Stimulated activated CD4-positive, alpha-beta T cell treated with anti-CD3 and anti-CD28 coated beads, TNF-alpha, amount 100 ng/mL, for 4 hours (primary cell): ENCODE results near the gene OTOR.
A peak's percentile ranks its signal among the peaks of the same experiment; 100 is the strongest.

ENCODE experiments used
- DNase-seq, 3 experiments: peaks; one replicate each; pipeline ENCODE4 v3.0.0-alpha.2; 2020; ENCODE audit warnings: low read depth in 3 of 3

Gene OTOR

GRCh38 chr20:16749573-16749972 lies 1.4 kb downstream of the OTOR start:
- no peak for DNase-seq

- no peak for DNase-seq
Observed at GRCh38 chr20:16752082-16752481, 3.9 kb downstream of the OTOR start.

- DNase-seq: no peak
Observed at GRCh38 chr20:16752901-16753300, 4.7 kb downstream of the OTOR start.

GRCh38 chr20:16758454-16759180 lies 10.5 kb downstream of the OTOR start:
- no peak for DNase-seq

- DNase-seq: no peak
Observed at GRCh38 chr20:16759181-16759563, 11.0 kb downstream of the OTOR start.

- no peak for DNase-seq
Observed at GRCh38 chr20:16760431-16761304, 12.5 kb downstream of the OTOR start.

GRCh38 chr20:16761305-16761829 lies 13.2 kb downstream of the OTOR start:
- peak in 1 of 3 experiments; percentile 9 for DNase-seq

GRCh38 chr20:16764560-16764959 lies 16.4 kb downstream of the OTOR start:
- DNase-seq: no peak

- DNase-seq: no peak
Observed at GRCh38 chr20:16771213-16771612, 23.1 kb downstream of the OTOR start.

- DNase-seq: no peak
Observed at GRCh38 chr20:16775961-16776360, 27.8 kb downstream of the OTOR start.

GRCh38 chr20:16777126-16777525 lies 29.0 kb downstream of the OTOR start:
- no peak for DNase-seq

GRCh38 chr20:16778159-16778558 lies 30.0 kb downstream of the OTOR start:
- no peak for DNase-seq

- no peak for DNase-seq
Observed at GRCh38 chr20:16781496-16781895, 33.3 kb downstream of the OTOR start.

GRCh38 chr20:16785226-16785625 lies 37.1 kb downstream of the OTOR start:
- DNase-seq: no peak
